ENCODE measurements around the gene ABHD17A. TPM values are rescaled to one million over a fixed set of nuclear protein-coding genes. Genes with fewer than 3 reads are reported as not detected.

Gene ABHD17A
- total and polyA plus RNA-seq, 2 donors (not counting 1 experiment from before 2014, with no cell fraction given) = 23.0 to 74.5 TPM

GRCh38 chr19:1907563-1908363 is 22.5 kb upstream of the ABHD17A start:
- H3K27me3 ChIP-seq (ENCODE audit: control insufficient read depth, insufficient read depth, low read length) = no peaks in the 10 kb centered on the region
- no peak overlapping the region for H3K27ac ChIP-seq (ENCODE audit: insufficient read depth, low read length)
- H3K4me3 ChIP-seq (replicated peaks in 1 of 4; ENCODE audit: control extremely low read depth in 1 of 4, insufficient read depth in 1 of 4, low read depth in 3 of 4, low read length in 4 of 4) = no peak overlapping the region
- no peaks in the 10 kb centered on the region for H4K20me1 ChIP-seq (ENCODE audit: control insufficient read depth, extremely low read depth, insufficient read depth, low read length)
- peaks cover 48% of the 10 kb centered on the region for H3K79me2 ChIP-seq (ENCODE audit: control insufficient read depth, insufficient read depth, low read length)
- peaks cover 5% of the 10 kb centered on the region for H3K36me3 ChIP-seq (ENCODE audit: control insufficient read depth, insufficient read depth, low read length)
- H3K9ac ChIP-seq (ENCODE audit: insufficient read depth, low read length) = no peak overlapping the region
- H3K4me2 ChIP-seq (ENCODE audit: extremely low read depth, insufficient read depth, low read length) = no peak overlapping the region
- no peak overlapping the region for H2AFZ ChIP-seq (ENCODE audit: low read length)
- no peaks in the 10 kb centered on the region for H3K9me3 ChIP-seq (ENCODE audit: control insufficient read depth, insufficient read depth, low read depth, low read length)
- peaks cover 8% of the 10 kb centered on the region for H3K4me1 ChIP-seq (ENCODE audit: control insufficient read depth, extremely low read depth, insufficient read depth, low read length)
- TF ChIP-seq CTCF (conservative IDR thresholded peaks at IDR 0.05 in 1 of 2, IDR thresholded peaks at IDR 0.05 in 1 of 2; ENCODE audit: low read depth in 1 of 2, low read length in 2 of 2) (no peak), EZH2 (IDR thresholded peaks at IDR 0.05; ENCODE audit: low read length, missing control alignments) (no peak)
- DNase-seq (ENCODE audit: low read depth in 2 of 2) = no peak

- Histone ChIP-seq H3K4me3 (replicated peaks in 1 of 4; ENCODE audit: control extremely low read depth in 1 of 4, insufficient read depth in 1 of 4, low read depth in 3 of 4, low read length in 4 of 4) (no peak overlapping the region), H2AFZ (ENCODE audit: low read length) (no peak overlapping the region), H3K9ac (ENCODE audit: insufficient read depth, low read length) (no peak overlapping the region), H3K4me1 (ENCODE audit: control insufficient read depth, extremely low read depth, insufficient read depth, low read length) (peaks cover 8% of the 10 kb centered on the region), H3K27me3 (ENCODE audit: control insufficient read depth, insufficient read depth, low read length) (no peaks in the 10 kb centered on the region), H3K36me3 (ENCODE audit: control insufficient read depth, insufficient read depth, low read length) (peaks cover 2% of the 10 kb centered on the region), H3K4me2 (ENCODE audit: extremely low read depth, insufficient read depth, low read length) (no peak overlapping the region), H3K27ac (ENCODE audit: insufficient read depth, low read length) (no peak overlapping the region), H3K79me2 (ENCODE audit: control insufficient read depth, insufficient read depth, low read length) (peaks cover 44% of the 10 kb centered on the region), H3K9me3 (ENCODE audit: control insufficient read depth, insufficient read depth, low read depth, low read length) (no peaks in the 10 kb centered on the region), H4K20me1 (ENCODE audit: control insufficient read depth, extremely low read depth, insufficient read depth, low read length) (no peaks in the 10 kb centered on the region)
- TF ChIP-seq EZH2 (IDR thresholded peaks at IDR 0.05; ENCODE audit: low read length, missing control alignments) = no peak
- no peak for TF ChIP-seq CTCF (conservative IDR thresholded peaks at IDR 0.05 in 1 of 2, IDR thresholded peaks at IDR 0.05 in 1 of 2; ENCODE audit: low read depth in 1 of 2, low read length in 2 of 2)
- DNase-seq (ENCODE audit: low read depth in 2 of 2) = no peak
Measured at GRCh38 chr19:1906985-1907562, 21.8 kb upstream of the ABHD17A start.

GRCh38 chr19:1905863-1906375 is 20.6 kb upstream of the ABHD17A start:
- Histone ChIP-seq H3K36me3 (ENCODE audit: control insufficient read depth, insufficient read depth, low read length) (peaks cover 2% of the 10 kb centered on the region), H4K20me1 (ENCODE audit: control insufficient read depth, extremely low read depth, insufficient read depth, low read length) (no peaks in the 10 kb centered on the region), H3K9ac (ENCODE audit: insufficient read depth, low read length) (peak overlapping the region; percentile 93), H3K4me1 (ENCODE audit: control insufficient read depth, extremely low read depth, insufficient read depth, low read length) (peaks cover 8% of the 10 kb centered on the region), H3K27ac (ENCODE audit: insufficient read depth, low read length) (peak overlapping the region; percentile 83), H3K4me3 (replicated peaks in 1 of 4; ENCODE audit: control extremely low read depth in 1 of 4, insufficient read depth in 1 of 4, low read depth in 3 of 4, low read length in 4 of 4) (peak overlapping the region; percentile 59 to 73 (median 70)), H3K27me3 (ENCODE audit: control insufficient read depth, insufficient read depth, low read length) (no peaks in the 10 kb centered on the region), H3K79me2 (ENCODE audit: control insufficient read depth, insufficient read depth, low read length) (peaks cover 35% of the 10 kb centered on the region), H3K9me3 (ENCODE audit: control insufficient read depth, insufficient read depth, low read depth, low read length) (no peaks in the 10 kb centered on the region), H3K4me2 (ENCODE audit: extremely low read depth, insufficient read depth, low read length) (peak overlapping the region; percentile 99), H2AFZ (ENCODE audit: low read length) (peak overlapping the region; percentile 47)
- no peak for DNase-seq (ENCODE audit: low read depth in 2 of 2)
- TF ChIP-seq EZH2 (IDR thresholded peaks at IDR 0.05; ENCODE audit: low read length, missing control alignments) = no peak
- no peak for TF ChIP-seq CTCF (conservative IDR thresholded peaks at IDR 0.05 in 1 of 2, IDR thresholded peaks at IDR 0.05 in 1 of 2; ENCODE audit: low read depth in 1 of 2, low read length in 2 of 2)
